NCI-H1092 treated with DMSO at 0.1 percent for 48 hours (cell line): ENCODE measurements around the gene IQCF5.
"Not testable (repeated sequence)": the region's sequence is repeated elsewhere in the genome, so short reads cannot be mapped to it uniquely, and the experiment has no call there.

ENCODE experiments used
- DNase-seq: peaks from one replicate; lab custom pipeline; 2025; lab: John Stamatoyannopoulos, UW

The IQCF5 gene

GRCh38 chr3:51875501-51875900 is at the start of gene IQCF5:
TSS of gene IQCF5 (minus strand) at chr3:51875601. CDS start at chr3:51875531, 70 bp downstream.
- no peak for DNase-seq

- DNase-seq: no peak
Observed at GRCh38 chr3:51921081-51921578, 45.7 kb upstream of the IQCF5 start.

DNA sequence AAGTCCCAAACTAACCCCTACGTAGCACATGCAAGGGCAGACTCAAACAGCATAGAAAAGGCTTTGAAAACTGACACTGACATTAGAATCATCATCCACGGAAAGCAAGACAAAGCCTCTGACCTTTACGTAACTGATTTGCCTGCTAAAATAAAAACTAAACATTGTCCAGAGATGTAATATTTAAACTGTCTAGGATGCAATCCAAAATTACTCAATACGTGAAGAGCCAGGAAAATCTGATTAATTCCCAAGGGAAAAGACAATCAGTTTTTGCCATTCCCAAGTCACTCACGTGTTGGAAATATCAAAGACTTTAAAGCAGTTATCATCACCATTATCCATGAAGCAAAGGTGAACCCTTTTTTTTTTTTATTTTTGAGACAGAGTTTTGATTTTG is 41.0 kb upstream of the IQCF5 start:
- no peak for DNase-seq

- DNase-seq: no peak
Observed at GRCh38 chr3:51908026-51908425, 32.6 kb upstream of the IQCF5 start.

DNA sequence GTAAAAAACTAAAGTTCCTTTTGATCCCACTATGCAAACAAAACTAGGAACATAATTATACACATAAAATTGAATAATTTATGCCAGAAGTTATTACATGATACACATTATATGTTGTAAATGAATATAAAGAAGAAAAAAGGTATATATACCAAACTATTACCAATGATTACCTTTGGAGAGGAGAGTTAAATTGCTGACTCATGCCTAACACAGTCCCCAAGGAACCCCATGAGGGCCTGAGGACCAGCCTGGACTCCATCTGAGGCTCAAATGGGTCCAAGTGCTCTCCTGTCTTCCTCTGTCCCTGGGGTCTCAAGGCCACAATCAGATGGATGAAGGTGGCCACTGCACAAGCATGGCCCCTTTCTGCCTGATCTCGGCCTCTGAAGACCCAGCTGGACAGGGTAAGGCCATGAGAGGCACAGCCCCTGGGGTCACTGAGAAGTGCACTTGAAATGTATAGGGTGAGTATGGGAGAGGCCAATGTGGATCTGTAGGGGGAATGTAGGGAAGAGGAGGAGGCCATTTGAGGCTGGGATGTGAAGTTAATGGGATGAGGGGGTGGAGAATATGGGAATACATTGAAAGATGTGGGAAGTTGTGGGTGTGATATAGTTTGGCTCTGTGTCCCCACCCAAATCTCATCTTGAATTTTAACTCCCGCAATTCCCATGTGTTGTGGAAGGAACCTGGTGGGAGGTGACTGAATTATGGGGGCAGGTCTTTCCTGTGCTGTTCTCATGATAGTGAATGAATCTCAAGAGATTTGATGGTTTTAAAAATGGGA is 28.8 kb upstream of the IQCF5 start:
- no peak for DNase-seq

DNA sequence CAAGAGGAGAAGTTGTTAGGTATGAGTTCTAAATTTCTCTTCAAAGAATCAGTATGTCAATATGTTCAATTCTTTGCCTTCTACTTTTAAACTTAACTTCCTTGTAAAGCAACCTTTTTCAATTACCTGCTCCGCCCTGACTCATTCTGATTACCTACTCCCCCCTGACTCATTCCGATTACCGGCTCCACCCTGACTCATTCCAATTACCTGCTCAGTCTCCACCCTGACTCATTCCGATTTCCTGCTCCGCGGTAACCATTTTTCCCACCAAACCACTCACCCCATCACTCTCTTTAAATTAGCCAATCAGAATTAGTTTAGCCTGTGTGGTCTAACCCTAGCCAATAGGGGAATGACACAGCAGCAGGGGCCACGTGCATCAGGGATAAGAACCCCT is 27.0 kb upstream of the IQCF5 start:
- not testable (repeated sequence) for DNase-seq

DNA sequence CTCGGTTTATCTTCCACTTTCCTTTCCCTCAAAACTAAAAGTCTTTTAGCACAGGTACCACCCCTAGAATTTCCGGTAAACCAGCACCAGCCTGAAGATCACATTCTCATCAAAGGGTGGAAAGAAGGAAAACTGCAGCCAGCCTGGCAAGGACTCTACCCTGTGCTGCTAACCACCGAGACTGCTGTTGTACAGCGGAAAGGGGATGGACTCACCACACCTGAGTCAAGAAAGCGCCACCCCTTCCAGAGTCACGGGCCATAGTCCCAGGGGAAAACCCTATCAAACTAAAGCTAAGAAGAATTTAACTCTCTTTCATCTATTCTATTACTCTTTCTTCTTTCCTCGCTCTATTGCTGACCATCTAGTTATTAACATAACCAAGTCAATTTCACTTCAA is 24.6 kb upstream of the IQCF5 start:
- DNase-seq: not testable (repeated sequence)

GRCh38 chr3:51897391-51897790 is 22.0 kb upstream of the IQCF5 start:
- DNase-seq: no peak

- DNase-seq: no peak
Observed at GRCh38 chr3:51896607-51897305, 21.4 kb upstream of the IQCF5 start.

DNA sequence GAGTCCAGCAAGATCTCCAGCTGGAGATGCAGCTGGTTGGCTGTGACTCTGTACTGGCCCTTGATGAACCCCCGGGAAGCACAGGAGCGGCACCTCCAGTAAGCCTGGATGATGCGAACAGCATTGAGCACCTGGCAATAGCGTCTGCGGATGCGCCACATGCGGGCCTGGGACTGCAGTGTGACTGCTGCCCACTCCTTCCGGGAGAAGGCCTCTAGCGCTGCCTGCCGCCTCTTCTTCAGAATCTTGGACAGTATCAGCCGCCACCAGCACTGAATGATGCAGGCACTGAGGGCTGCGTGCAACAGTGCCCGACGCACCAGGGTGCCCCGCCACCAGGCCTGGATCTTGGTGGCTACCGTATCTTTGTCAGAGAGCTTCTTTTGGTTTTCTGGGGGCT is 19.5 kb upstream of the IQCF5 start:
- DNase-seq: no peak

GRCh38 chr3:51894391-51894790 is 19.0 kb upstream of the IQCF5 start:
- DNase-seq: no peak

- no peak for DNase-seq
Observed at GRCh38 chr3:51891242-51892039, 16.0 kb upstream of the IQCF5 start.

- DNase-seq: no peak
Observed at GRCh38 chr3:51888463-51889105, 13.2 kb upstream of the IQCF5 start.

- no peak for DNase-seq
Observed at GRCh38 chr3:51887620-51888019, 12.2 kb upstream of the IQCF5 start.

GRCh38 chr3:51886447-51886846 is 11.0 kb upstream of the IQCF5 start:
- DNase-seq: no peak

DNA sequence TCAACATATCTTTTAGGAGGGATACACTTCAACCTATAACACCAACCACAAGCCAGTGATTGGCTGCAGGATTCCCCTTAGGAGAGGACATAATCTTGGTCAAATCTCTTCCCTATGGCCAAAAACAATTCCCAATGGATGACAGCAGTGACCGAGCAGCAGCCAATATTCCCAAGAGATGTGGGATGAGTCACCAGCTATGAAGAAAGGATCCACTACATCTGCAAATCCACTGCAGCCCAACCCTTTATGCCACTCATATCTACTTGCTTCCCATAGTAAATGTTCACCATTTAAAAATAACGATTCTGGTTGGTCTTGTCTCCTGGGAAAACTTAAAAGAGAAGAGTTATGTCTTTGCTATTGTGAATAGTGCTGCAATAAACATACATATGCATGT is 4.5 kb upstream of the IQCF5 start:
- DNase-seq: no peak

DNA sequence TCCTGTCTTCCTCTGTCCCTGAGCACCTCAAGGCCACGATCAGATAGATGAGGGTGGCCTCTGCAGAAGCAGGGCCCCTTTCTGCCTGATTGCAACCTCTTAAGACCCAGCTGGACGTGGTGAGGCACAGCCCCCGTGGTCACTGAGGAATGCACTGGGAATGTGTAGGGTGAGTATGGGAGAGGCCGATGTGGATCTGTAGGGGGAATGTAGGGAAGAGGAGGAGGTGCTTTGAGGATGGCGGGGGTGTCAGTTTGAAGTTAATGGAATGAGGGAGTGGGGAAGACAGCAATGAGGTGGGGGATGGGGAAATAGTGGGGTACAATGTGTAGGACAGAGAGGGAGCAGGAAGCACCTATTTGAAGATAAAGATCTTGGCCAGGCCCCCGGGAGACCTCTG is 785 bp upstream of the IQCF5 start:
- DNase-seq: no peak

DNA sequence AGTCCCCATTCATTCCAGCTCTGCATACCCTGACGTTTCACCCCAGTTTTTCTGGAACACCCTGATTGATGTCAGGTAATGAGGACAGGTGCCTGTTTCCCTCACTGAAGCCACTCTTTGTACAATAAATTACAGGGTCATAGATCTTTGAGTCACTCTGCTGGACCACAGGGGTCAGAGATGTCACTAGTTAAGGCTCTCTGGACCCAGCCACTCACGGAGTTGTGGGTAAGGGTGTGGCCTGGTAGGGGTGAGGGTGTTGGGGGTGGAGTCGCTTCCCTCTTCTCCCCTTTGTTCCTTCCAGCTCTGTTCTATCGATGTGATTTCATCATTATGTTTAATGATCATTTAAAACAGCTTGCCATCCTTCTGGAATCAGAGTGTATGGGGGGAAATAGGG is 512 bp downstream of the IQCF5 start:
- DNase-seq: no peak

DNA sequence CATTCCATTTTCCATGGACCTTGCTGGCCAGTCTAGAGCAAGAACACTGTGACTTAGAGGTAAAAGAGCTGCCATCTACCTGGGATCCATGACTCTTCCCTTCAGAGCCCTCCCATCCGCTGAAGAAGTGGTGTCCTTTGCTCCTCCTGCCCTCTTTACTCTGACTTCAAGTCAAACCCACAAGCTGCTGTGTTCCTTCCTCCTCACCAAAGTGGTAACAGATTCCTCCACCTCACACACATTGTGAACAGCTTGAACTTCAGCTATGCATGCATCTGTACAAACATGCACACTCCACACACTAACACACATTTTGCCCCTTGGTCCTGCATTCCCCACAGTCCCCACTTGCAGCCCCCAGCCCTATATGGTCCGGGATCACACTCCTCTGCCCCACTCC is 990 bp downstream of the IQCF5 start:
- no peak for DNase-seq

GRCh38 chr3:51873876-51874275 is 1.5 kb downstream of the IQCF5 start:
- no peak for DNase-seq

DNA sequence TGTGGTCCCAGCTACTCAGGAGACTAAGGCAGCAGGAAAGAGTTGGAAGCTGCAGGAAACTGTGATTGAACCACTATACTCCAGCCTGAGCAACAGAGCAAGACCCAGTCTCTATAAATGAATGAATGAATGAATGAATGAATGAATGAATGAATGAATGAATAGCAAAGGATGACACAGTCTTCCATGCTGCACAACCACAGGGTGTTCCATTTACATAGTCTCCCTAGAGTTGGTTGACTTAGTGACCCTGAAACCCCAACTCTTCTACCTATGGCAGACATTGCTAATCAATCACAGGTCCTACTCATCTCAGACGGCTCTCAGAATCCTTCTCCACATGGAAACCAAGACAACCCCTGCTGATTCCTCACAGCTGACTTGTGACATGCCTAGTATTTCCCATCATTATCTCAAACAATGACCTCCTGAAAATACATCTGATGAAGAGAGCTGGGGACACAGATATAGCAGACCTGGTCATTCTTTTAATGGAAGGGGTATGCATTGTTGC is 2.1 kb downstream of the IQCF5 start:
- no peak for DNase-seq

DNA sequence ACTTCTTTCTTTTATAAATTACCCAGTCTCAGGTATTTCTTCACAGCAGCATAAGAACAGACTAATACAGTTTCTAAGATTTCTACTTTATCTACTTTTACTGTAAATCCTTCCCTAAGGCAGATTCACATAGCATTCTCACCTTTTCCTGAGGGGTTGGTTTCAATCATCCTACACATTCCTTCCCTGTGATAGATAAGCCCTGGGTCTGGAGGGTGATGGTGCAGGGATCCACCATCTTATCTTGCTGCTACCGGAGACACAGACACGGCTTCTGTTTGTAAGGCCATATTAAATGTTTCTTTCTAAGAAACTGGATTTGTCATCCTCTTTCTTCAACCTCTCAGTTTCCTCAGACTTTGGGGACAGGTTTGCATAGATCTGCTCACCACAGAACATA is 6.1 kb downstream of the IQCF5 start:
- no peak for DNase-seq
